ENCODE results near the gene RHBDL2.
A peak's percentile ranks its signal among the peaks of the same experiment; 100 is the strongest.
"Not testable (repeated sequence)": the region's sequence is repeated elsewhere in the genome, so short reads cannot be mapped to it uniquely, and the experiment has no call there.

Gene RHBDL2

GRCh38 chr1:38941527-38942019 is at the start of gene RHBDL2:
Gene RHBDL2, minus strand, starts transcription at chr1:38941830. Its CDS starts 22,618 bp downstream, at chr1:38919212.
- no peak for DNase-seq

GRCh38 chr1:38990738-38991637 is 49.4 kb upstream of the RHBDL2 start, which contains the start of gene AKIRIN1:
Gene AKIRIN1, plus strand, starts transcription at chr1:38991276. Its CDS starts 105 bp downstream, at chr1:38991381.
- peak; percentile 90 to 99 for DNase-seq

GRCh38 chr1:38990386-38990737 is 48.7 kb upstream of the RHBDL2 start:
- no peak for DNase-seq

- no peak for DNase-seq
These were observed 48.3 kb upstream of the RHBDL2 start for GRCh38 chr1:38989979-38990378.

GRCh38 chr1:38979380-38979779 is 37.8 kb upstream of the RHBDL2 start:
- not testable (repeated sequence) for DNase-seq

GRCh38 chr1:38978245-38978542 is 36.6 kb upstream of the RHBDL2 start:
- DNase-seq: not testable (repeated sequence)

- not testable (repeated sequence) for DNase-seq
These were observed 36.0 kb upstream of the RHBDL2 start for GRCh38 chr1:38977399-38978244.

- DNase-seq: no peak
These were observed 32.2 kb upstream of the RHBDL2 start for GRCh38 chr1:38973659-38974437.

GRCh38 chr1:38973145-38973544 is 31.5 kb upstream of the RHBDL2 start:
- DNase-seq: not testable (repeated sequence)

GRCh38 chr1:38964140-38964548 is 22.5 kb upstream of the RHBDL2 start:
- peak in 1 of 2 experiments; percentile 31 for DNase-seq

- no peak for DNase-seq
These were observed 20.9 kb upstream of the RHBDL2 start for GRCh38 chr1:38962560-38962959.

- DNase-seq: no peak
These were observed 20.5 kb upstream of the RHBDL2 start for GRCh38 chr1:38962113-38962512.

- no peak for DNase-seq
These were observed 17.3 kb upstream of the RHBDL2 start for GRCh38 chr1:38958967-38959366.

- peak in 1 of 2 experiments; percentile 39 for DNase-seq
These were observed 11.8 kb upstream of the RHBDL2 start for GRCh38 chr1:38953433-38953860.

GRCh38 chr1:38950553-38950952 is 8.9 kb upstream of the RHBDL2 start:
- DNase-seq: no peak

- DNase-seq: no peak
These were observed 2.9 kb upstream of the RHBDL2 start for GRCh38 chr1:38944547-38944946.

GRCh38 chr1:38942664-38943428 is 1.2 kb upstream of the RHBDL2 start:
- DNase-seq: no peak

- DNase-seq: no peak
These were observed 537 bp downstream of the RHBDL2 start for GRCh38 chr1:38941093-38941492.

GRCh38 chr1:38940339-38941047 is 1.1 kb downstream of the RHBDL2 start:
- DNase-seq: no peak

- no peak for DNase-seq
These were observed 2.8 kb downstream of the RHBDL2 start for GRCh38 chr1:38938722-38939260.

GRCh38 chr1:38932571-38932970 is 9.1 kb downstream of the RHBDL2 start:
- DNase-seq: no peak
